Osteocyte (in vitro differentiated cells): ENCODE measurements around the gene PCDHGB4. TPM values are rescaled to one million over a fixed set of nuclear protein-coding genes. Genes with fewer than 3 reads are reported as not detected.
"Not testable (repeated sequence)": the region's sequence is repeated elsewhere in the genome, so short reads cannot be mapped to it uniquely, and the experiment has no call there.

Experiments used
- DNase-seq: peaks from one replicate; pipeline ENCODE4 v3.0.0; 2021; ENCODE audit warnings: mixed read lengths; ENCODE audit not compliant: unreplicated experiment; ENCODE audit errors: extremely low spot score
- H3K27ac Mint-ChIP-seq: one replicate; pipeline ENCODE4 v1.8.0; 2021; ENCODE audit warnings: mild to moderate bottlenecking, mixed read lengths; ENCODE audit not compliant: unreplicated experiment
- H3K27me3 Mint-ChIP-seq: one replicate; pipeline ENCODE4 v1.8.0; 2021; ENCODE audit warnings: mixed read lengths; ENCODE audit not compliant: unreplicated experiment
- H3K36me3 Mint-ChIP-seq: one replicate; pipeline ENCODE4 v1.8.0; 2021; ENCODE audit warnings: mixed read lengths; ENCODE audit not compliant: unreplicated experiment
- H3K4me1 Mint-ChIP-seq: one replicate; pipeline ENCODE4 v1.8.0; 2021; ENCODE audit warnings: mixed read lengths; ENCODE audit not compliant: unreplicated experiment
- H3K4me3 Mint-ChIP-seq: one replicate; pipeline ENCODE4 v1.8.0; 2021; ENCODE audit warnings: mild to moderate bottlenecking, moderate library complexity, mixed read lengths; ENCODE audit not compliant: unreplicated experiment
- H3K9me3 Mint-ChIP-seq: one replicate; pipeline ENCODE4 v1.8.0; 2021; ENCODE audit warnings: mixed read lengths; ENCODE audit not compliant: unreplicated experiment
- total RNA-seq: library from RNA; stranded (reverse); gene quantifications from 2 replicates; pipeline ENCODE4 v1.2.1, GENCODE V29; 2021
- TF ChIP-seq, protein P1 (sequence below): fragments of 200-600 bp; sonication (generic); IDR thresholded peaks from 2 replicates; pipeline ENCODE4 v1.5.0; 2021; ENCODE audit warnings: antibody characterized with exemption, mild to moderate bottlenecking, moderate library complexity

The PCDHGB4 gene
- total RNA-seq, 1 donor from 2014 or later = 10.8 TPM

DNA sequence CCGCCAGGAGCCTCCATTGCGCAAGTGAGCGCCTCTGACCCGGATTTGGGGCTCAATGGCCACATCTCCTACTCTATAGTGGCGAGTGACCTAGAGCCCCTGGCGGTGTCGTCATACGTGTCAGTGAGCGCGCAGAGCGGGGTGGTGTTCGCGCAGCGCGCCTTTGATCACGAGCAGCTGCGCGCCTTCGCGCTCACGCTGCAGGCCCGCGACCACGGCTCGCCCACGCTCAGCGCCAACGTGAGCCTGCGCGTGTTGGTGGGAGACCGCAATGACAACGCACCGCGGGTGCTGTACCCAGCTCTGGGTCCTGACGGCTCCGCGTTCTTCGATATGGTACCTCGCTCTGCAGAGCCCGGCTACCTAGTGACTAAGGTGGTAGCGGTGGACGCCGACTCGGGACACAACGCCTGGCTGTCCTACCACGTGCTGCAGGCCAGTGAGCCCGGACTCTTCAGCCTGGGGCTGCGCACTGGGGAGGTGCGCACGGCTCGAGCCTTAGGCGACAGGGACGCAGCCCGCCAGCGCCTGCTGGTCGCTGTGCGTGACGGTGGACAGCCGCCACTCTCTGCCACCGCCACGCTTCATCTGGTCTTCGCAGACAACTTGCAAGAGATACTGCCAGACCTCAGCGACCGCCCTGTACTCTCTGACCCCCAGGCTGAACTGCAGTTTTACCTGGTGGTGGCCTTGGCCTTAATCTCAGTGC, 22.3 kb downstream of the PCDHGB4 start:
- Mint-ChIP-seq H3K4me1 (peaks cover 28% of the 10 kb centered on the region), H3K36me3 (peaks cover 54% of the 10 kb centered on the region), H3K9me3 (peaks cover 18% of the 10 kb centered on the region), H3K27ac (peak overlapping the region; percentile 63), H3K4me3 (peak overlapping the region; percentile 63), H3K27me3 (no peaks in the 10 kb centered on the region)
- no peak for DNase-seq
- TF ChIP-seq, protein P1, sequence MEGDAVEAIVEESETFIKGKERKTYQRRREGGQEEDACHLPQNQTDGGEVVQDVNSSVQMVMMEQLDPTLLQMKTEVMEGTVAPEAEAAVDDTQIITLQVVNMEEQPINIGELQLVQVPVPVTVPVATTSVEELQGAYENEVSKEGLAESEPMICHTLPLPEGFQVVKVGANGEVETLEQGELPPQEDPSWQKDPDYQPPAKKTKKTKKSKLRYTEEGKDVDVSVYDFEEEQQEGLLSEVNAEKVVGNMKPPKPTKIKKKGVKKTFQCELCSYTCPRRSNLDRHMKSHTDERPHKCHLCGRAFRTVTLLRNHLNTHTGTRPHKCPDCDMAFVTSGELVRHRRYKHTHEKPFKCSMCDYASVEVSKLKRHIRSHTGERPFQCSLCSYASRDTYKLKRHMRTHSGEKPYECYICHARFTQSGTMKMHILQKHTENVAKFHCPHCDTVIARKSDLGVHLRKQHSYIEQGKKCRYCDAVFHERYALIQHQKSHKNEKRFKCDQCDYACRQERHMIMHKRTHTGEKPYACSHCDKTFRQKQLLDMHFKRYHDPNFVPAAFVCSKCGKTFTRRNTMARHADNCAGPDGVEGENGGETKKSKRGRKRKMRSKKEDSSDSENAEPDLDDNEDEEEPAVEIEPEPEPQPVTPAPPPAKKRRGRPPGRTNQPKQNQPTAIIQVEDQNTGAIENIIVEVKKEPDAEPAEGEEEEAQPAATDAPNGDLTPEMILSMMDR = no peak

DNA sequence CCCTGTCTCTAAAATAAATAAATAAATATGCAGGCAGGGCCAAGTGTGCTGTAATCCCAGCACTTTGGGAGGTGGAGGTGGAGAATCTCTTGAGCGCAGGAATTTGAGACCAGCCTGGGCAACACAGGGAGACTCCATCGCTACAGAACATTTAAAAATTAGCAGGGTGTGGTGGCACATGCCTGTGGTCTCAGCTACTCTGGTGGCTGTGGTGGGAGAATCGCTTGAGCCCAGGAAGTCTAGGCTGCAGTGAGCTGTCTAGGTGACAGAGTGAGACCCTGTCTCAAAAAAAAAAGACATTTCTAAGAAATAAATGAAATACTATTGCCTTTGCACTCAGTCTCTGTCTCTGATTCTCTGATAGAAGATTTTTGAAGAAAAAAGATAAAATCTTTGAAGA, 24.1 kb downstream of the PCDHGB4 start:
- no peak for DNase-seq
- H3K4me3 Mint-ChIP-seq = peak overlapping the region; percentile 50
- no peak overlapping the region for H3K27ac Mint-ChIP-seq
- H3K9me3 Mint-ChIP-seq = peaks cover 29% of the 10 kb centered on the region
- peaks cover 66% of the 10 kb centered on the region for H3K36me3 Mint-ChIP-seq
- peaks cover 28% of the 10 kb centered on the region for H3K4me1 Mint-ChIP-seq
- no peaks in the 10 kb centered on the region for H3K27me3 Mint-ChIP-seq
- TF ChIP-seq, protein P1 = no peak

DNA sequence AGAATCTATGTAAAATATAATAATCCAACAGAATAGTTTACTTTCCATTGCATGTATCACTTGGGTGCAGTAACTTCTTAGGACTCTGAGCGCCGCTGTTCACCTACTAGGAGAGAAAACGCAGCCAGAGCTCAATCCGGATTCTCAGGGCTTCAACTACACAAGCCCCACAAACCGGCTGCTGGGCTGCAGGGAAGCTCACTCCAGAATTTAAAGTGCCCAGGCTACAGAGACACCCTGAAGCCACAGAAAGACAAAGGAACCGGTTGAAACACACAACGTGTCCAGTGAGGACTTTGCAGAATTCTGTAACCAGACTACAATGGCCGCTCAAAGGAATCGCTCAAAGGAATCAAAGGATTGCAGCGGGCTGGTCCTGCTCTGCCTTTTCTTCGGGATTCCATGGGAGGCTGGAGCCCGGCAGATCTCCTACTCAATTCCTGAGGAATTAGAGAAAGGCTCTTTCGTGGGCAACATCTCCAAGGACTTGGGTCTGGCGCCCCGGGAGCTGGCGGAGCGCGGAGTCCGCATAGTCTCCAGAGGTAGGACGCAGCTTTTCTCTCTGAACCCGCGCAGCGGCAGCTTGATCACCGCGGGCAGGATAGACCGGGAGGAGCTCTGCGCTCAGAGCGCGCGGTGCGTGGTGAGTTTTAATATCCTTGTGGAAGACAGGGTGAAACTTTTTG, 25.5 kb downstream of the PCDHGB4 start, which contains the start of gene PCDHGA10:
PCDHGA10 (plus strand) TSS at position 134 of the 686 bp plus-strand sequence; CDS start at position 323, 189 bp downstream.
- Mint-ChIP-seq H3K27ac (peak within 1 kb of the TSS; percentile 84), H3K4me3 (peak within 1 kb of the TSS; percentile 76), H3K27me3 (no peaks in the 10 kb centered on the region), H3K9me3 (peaks cover 31% of the 10 kb centered on the region), H3K4me1 (peaks cover 24% of the 10 kb centered on the region), H3K36me3 (peaks cover 68% of the 10 kb centered on the region)
- TF ChIP-seq, protein P1 = peak; percentile 62
- no peak for DNase-seq

DNA sequence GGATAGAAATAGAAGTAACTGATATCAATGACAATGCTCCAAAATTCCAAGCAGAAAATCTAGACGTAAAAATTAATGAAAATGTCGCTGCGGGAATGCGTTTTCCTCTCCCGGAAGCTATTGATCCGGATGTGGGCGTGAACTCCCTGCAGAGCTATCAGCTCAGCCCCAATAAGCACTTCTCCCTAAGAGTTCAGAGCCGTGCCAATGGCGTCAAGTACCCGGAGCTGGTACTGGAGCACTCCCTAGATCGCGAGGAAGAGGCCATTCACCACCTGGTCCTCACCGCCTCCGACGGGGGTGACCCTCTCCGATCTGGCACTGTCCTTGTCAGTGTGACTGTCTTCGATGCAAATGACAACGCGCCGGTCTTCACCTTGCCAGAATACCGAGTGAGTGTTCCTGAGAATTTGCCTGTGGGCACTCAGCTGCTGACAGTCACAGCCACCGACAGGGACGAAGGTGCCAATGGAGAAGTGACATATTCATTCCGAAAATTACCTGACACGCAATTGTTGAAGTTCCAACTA, 26.1 kb downstream of the PCDHGB4 start:
- peaks cover 22% of the 10 kb centered on the region for H3K4me1 Mint-ChIP-seq
- H3K36me3 Mint-ChIP-seq = peaks cover 69% of the 10 kb centered on the region
- peaks cover 31% of the 10 kb centered on the region for H3K9me3 Mint-ChIP-seq
- H3K4me3 Mint-ChIP-seq = peak overlapping the region; percentile 76
- peak overlapping the region; percentile 84 for H3K27ac Mint-ChIP-seq
- no peak for DNase-seq
- no peaks in the 10 kb centered on the region for H3K27me3 Mint-ChIP-seq
- TF ChIP-seq, protein P1 = no peak

DNA sequence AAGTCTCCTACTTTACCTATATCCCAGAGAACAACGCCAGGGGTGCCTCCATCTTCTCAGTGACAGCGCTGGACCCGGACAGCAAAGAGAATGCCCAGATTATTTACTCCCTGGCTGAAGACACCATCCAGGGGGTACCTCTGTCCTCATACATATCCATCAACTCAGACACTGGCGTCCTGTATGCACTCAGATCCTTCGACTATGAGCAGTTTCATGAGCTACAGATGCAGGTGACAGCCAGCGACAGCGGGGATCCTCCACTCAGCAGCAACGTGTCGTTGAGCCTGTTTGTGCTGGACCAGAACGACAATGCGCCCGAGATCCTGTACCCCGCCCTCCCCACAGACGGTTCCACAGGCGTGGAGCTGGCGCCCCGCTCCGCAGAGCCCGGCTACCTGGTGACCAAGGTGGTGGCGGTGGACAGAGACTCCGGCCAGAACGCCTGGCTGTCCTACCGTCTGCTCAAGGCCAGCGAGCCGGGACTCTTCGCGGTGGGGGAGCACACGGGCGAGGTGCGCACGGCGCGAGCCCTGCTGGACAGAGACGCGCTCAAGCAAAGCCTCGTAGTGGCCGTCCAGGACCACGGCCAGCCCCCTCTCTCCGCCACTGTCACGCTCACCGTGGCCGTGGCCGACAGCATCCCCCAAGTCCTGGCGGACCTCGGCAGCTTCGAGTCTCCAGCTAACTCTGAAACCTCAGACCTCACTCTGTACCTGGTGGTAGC, 27.2 kb downstream of the PCDHGB4 start:
- not testable (repeated sequence) for H3K27me3 Mint-ChIP-seq, DNase-seq, H3K4me3 Mint-ChIP-seq, H3K27ac Mint-ChIP-seq
- Mint-ChIP-seq H3K9me3 (peaks cover 34% of the 10 kb centered on the region), H3K36me3 (peaks cover 65% of the 10 kb centered on the region), H3K4me1 (peaks cover 22% of the 10 kb centered on the region)

DNA sequence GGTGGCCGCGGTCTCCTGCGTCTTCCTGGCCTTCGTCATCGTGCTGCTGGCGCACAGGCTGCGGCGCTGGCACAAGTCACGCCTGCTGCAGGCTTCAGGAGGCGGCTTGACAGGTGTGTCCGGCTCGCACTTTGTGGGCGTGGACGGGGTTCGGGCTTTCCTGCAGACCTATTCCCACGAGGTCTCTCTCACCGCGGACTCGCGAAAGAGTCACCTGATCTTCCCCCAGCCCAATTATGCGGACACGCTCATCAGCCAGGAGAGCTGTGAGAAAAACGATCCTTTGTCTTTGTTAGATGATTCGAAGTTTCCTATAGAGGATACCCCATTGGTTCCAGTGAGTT, 27.7 kb downstream of the PCDHGB4 start:
- H3K4me1 Mint-ChIP-seq = peaks cover 20% of the 10 kb centered on the region
- H3K27ac Mint-ChIP-seq, H3K4me3 Mint-ChIP-seq, DNase-seq, H3K27me3 Mint-ChIP-seq: not testable (repeated sequence)
- peaks cover 32% of the 10 kb centered on the region for H3K9me3 Mint-ChIP-seq
- peaks cover 67% of the 10 kb centered on the region for H3K36me3 Mint-ChIP-seq
